ENCODE results near the gene PIP4P1.

The PIP4P1 gene

DNA sequence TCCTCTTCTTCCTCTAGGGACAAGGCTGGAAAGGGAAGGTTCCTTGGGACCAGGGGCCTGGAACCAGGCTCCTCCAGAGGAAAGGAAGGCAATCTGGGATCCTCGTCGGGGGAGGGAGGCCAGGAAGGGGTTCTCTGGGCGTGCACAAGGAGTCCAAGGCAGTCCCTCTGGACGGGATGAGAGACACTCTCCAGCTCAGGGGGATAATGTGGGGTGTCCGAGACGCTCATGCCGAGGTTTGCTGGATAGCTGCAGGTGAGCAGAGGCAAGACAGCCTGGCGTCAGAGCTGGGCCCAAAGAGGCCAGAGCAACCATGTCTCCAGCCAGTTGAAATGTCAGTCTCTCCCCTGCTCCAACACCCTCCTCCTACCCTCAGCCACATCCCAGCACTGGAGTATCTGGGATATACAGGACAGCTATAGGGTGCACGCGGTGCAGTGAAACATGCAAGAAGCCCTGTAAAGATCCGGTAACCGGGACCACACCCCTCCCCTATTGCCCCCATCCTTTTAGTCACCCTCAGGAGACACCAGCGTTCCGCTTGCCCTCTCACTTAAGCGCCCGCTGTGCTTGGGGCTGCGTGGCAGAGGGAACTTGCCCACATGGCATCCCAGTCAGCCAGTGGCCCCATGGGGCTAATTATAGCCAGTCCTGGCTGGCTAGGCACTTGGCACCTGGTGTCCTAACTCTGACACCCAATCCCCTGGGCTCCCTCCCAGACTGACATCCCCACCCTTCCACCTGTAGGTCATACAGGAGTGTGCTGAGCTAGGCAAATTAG, 25.5 kb downstream of the PIP4P1 start, which contains the start of gene KLHL33:
Gene KLHL33 (minus strand): TSS at position 585 of the 781 bp plus-strand sequence. CDS start 355 bp downstream, at position 230.
- DNase-seq (ENCODE audit: low spot score), result no peak

DNA sequence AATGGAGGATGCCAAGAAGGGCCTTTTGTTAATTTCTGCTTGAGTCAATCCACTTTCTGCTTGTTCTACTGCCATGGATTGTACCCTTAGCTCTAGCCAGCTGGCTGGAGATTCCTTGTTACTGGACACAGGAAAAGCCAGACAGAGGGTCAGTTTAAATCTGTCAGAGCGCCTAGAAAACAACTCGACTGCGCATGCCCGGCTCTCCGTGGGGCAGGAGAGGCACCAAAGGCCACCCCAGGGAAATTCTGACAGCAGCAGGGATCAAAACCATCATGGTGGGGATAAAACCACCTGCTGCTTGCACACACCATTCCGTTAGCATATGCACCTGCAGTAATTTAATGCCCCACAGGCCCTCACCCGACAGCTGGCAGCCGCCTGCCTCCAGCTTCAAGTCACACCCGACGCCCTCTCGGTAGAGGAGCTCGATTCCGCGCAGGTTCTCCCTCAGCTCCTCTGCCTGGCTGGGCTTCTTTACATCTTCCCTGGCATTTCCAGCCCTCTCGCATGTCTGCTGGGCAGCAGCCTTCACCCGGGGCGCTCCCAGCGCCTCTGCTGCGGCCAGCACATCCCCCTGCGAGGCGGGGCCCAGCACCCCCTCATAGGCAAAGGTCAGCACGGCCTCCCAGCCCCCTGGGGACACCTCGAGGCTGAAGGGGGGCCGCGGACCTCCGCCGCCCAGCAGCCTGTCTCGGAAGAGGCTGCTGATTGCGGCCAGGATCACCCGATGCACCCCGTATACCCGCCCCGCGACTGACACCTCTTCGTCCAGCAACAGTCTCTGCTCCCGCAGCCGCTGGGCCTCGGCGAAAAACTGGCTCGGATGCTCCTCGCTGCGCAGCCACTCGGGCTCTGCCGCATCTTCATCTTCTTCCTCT, 26.3 kb downstream of the PIP4P1 start:
- DNase-seq (ENCODE audit: low spot score), result peak; percentile 68

DNA sequence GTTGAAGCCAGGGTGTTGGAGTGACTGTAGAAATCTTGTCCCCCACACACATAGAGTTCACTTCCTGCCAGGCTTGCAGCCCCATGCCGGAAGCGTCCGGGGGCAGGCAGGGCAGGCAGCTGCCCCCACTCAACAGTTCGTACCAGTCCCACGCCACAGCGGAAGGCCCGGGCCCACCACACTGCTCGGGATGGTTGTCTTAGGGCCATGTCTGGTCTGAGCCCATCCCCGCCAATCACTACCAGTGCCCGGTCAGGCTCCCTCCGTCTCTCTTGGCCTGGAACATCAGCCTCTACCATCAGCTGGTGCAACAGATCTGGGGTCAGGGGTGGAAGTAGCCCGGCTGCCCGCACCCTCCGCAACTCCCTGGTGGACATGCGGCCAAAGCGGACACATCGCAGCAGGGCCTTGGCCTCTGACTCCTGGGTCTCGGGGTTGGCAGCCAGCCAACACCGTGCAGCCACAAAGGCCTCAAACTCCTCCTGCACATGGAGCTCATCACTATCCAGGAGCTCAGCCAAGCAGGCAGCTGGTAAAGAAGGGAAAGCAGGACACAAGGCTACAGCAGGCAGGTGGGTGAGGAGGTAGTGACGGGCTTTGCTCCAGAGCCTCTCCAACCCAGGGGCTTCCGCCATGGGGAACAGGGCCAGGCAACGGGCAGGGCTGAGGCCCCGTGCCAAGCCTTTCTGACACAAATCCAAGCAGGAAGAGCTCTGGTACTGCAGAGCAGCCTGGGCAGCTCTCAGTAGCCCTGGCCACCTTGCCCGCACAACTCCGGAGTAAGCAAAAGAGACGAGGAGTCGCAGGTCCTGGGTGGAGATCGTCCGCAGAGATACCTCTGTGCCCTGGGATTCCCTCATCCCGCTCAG, 31.2 kb downstream of the PIP4P1 start:
- no peak for DNase-seq (ENCODE audit: low spot score)

DNA sequence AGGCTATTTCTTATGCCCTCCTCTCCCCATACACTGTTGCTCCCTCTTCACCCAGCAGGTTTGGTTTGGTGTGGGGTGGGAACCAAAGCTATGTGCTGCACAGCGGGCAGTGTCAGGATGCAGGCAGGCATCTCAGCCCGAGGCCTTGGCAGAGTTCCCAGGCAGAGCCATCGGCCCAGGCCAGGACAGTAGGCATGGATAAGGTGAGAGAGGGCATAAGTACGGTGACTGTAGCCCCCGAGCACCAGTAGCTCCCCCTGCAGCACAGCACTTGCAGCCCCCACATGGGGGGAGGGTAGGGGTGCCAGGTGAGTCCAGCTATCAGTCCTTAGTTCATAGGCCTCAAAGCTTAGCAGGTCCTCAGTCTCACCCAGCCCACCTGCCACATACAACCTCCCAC, 32.4 kb downstream of the PIP4P1 start:
- no peak for DNase-seq (ENCODE audit: low spot score)

- no peak for DNase-seq (ENCODE audit: low spot score)
Measured at GRCh38 chr14:20428010-20428365, 33.2 kb downstream of the PIP4P1 start.

- DNase-seq (ENCODE audit: low spot score), result peak; percentile 73
Measured at GRCh38 chr14:20427231-20428009, 33.8 kb downstream of the PIP4P1 start.

DNA sequence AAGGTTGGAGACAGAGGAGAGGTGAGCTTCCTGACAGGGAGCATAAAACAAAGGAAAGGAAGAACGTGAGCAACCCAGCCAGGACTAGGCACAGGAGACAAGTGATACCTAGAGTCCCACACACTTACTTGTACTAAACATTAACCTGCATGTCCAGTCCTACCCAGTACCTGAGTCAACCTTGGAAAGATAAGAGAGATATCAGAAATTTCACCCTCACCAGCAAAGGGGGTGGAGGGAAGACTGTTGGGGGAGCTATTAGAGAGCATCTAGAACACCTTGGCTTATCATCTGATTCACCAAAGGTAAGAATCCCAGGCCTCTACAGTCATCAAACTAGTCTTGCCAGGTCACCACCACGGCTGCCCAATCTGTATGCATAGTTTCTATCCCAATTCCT, 36.4 kb downstream of the PIP4P1 start:
- no peak for DNase-seq (ENCODE audit: low spot score)

GRCh38 chr14:20422886-20423285, 38.3 kb downstream of the PIP4P1 start:
- DNase-seq (ENCODE audit: low spot score), result no peak

DNA sequence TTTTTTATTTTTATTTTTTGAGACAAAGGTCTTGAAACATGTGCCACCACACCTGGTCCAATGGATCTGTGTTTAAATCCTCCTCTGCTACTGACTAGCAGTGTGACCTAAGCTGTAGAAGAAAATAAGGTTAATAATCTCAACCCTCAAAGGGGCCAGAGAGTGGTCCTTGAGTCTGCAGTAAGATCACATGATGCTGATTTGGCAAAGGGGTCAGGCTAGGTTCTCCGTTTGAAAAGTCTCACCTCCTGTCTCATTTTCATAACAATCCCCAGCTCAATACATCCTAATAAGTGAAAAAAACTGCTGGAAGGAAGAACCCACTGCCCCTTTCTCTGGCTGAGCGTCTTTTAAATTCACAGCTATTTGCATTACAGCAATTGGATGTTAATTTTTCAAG, 40.0 kb downstream of the PIP4P1 start:
- DNase-seq (ENCODE audit: low spot score), result no peak

GRCh38 chr14:20419419-20419818, 41.8 kb downstream of the PIP4P1 start:
- no peak for DNase-seq (ENCODE audit: low spot score)

GRCh38 chr14:20418501-20418909, 42.7 kb downstream of the PIP4P1 start:
- no peak for DNase-seq (ENCODE audit: low spot score)

- no peak for DNase-seq (ENCODE audit: low spot score)
Measured at GRCh38 chr14:20417250-20418186, 43.7 kb downstream of the PIP4P1 start.

DNA sequence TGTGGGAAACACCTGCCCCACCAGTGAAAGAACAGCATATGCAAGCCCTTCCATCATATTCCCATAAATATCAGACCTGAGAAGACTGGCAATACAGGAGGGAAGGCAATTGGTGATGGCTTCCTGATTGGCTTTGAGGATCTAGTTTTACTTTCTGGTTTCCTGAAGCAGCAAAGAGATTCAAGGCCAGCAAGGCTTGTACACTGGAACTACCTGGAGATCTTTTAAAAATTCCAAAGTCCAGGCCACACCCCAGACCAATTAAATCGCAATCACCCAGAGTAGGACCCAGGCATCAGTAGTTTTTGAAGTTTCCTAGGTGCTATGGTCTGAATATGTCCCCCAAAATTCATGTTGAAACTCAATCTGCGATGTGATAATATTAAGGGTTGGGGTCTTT, 45.0 kb downstream of the PIP4P1 start:
- no peak for DNase-seq (ENCODE audit: low spot score)

DNA sequence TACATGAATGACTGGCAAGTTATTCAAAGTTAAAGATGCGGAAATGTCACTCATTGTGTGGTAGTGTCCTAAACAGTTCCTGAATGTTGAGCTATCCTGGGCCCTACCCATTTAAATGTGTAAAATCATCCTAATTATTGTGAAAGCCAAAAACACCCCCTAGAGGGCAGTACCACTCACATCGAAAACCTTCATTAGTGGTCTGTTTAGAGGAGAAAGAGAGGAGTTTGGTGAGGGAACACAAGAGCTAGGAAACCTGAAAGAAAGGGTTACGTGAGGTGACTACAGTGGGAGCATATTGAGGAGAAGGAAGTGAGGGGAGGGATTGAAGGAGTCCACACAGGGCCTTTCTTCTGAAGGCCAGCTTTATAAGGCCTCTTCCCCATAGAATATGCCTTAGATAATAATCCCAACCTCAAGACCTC, 45.4 kb downstream of the PIP4P1 start:
- peak; percentile 53 for DNase-seq (ENCODE audit: low spot score)

DNA sequence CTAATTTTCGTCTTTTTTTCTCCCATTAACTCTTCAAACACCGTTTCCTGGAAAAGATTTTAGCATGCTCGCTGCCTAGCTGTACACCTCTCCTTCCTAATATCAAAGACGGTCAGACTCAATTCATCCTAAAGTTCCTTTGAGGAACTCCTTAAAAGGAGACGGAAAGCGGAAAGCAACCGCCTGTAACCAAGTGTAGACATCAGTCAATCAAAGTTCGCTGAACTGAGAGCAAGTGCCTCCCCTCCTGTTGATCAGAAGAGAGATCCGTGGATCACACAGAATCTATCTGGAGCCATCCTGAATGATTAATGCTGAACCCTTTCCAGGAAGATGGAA, 47.5 kb downstream of the PIP4P1 start:
- no peak for DNase-seq (ENCODE audit: low spot score)

DNA sequence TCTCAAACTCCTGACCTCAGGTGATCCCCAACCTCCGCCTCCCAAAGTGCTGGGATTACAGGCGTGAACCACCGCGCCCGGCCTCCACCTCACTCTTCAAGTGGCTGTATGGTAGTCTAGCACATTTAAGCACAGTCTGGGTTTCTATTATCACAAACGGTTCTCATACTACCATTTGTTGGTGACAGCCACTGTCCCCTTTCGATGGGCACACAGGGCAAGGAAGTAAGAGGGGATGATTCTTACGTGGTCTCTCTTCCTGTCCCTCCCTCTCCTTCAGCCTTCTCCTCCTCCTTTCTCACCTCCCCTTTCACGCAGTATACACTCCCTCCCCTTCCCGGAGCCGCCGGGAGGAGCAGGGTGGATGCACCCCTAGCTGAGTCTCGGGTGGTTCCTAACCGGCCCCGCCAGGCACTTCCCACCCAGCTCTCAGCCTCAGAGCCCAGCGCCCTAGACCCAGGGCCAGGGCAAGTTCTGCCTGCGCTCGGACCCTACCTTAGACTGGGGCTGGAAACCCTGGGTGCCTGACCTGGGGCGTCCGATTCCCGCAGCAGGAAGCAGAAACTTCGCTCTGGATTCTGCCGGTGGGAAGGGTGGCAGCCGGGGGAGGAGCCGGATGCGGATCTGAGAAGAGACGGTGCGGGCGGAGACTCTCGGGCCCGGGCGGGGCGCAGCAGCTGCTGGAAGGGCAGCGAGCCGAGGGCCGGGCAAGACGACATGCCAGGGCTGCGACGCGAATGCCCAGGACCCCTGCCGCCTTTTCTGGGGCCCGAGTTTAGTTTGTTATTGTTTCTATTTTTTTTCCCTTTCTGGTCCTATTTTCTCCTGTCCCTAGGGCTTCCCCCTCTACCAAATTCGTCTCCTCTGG, 48.1 kb downstream of the PIP4P1 start, which contains the start of gene TEP1:
Gene TEP1 (minus strand): TSS at position 626 of the 868 bp plus-strand sequence. CDS start 5,062 bp downstream, outside the sequence.
- peak; percentile 88 for DNase-seq (ENCODE audit: low spot score)

DNA sequence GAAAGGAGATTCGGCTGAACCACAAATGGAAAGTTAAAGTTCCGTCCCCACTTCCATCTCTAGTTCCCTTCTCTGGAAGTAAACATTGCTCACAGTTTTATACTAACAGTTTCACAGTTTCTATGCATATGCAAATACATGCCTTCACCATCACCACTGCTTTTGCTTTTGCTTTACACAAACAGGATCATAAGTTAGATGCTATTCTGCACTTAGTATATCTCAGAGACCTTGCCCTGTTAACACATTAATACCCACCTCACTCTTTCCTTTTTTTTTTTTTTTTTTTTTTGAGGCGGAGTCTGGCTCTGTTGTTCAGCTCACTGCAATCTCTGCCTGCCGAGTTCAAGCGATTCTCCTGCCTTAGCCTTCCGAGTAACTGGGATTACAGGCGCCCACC, 48.8 kb downstream of the PIP4P1 start:
- DNase-seq (ENCODE audit: low spot score), result no peak

- DNase-seq (ENCODE audit: low spot score), result peak; percentile 64
Measured at GRCh38 chr14:20409226-20409625, 52.0 kb downstream of the PIP4P1 start.

All from AG08396 (cell line).